Gastrocnemius medialis (tissue), 4 donors: Measurements from ENCODE around the gene TTC21B. TPM values are rescaled to one million over a fixed set of nuclear protein-coding genes. Genes with fewer than 3 reads are reported as not detected.

Experiments used
- ATAC-seq, 2 donors: fragments of 150-250 bp; one replicate each; pipeline ENCODE4 v1.9.1; 2016
- DNase-seq, 2 donors: peaks; one replicate each; pipeline ENCODE4 v3.0.0-alpha.2; 2019
- H3K27ac ChIP-seq, 4 donors: fragments of 200-600 bp; sonication (generic); 1 replicate in 1 of 4; 2 replicates in 3 of 4; pipeline ENCODE4 v1.5.1; 2016 to 2018; ENCODE audit warnings: mild to moderate bottlenecking in 2 of 4, moderate library complexity in 1 of 4
- H3K27me3 ChIP-seq, 3 donors: fragments of 200-600 bp; sonication (generic) in 2 of 3; 1 replicate in 1 of 3; 2 replicates in 2 of 3; pipeline versions ENCODE4 v1.5.1 to v1.6.0; 2016 to 2019; ENCODE audit warnings: mild to moderate bottlenecking in 1 of 3, moderate library complexity in 1 of 3
- H3K36me3 ChIP-seq, 2 donors: fragments of 200-600 bp; sonication (generic) in 1 of 2; one replicate each; pipeline ENCODE4 v1.5.1; 2017 to 2018
- H3K4me1 ChIP-seq, 2 donors: fragments of 200-600 bp; sonication (generic) in 1 of 2; one replicate each; pipeline ENCODE4 v1.5.1; 2016 to 2017; ENCODE audit warnings: mild to moderate bottlenecking in 2 of 2
- H3K4me3 ChIP-seq, 4 donors: fragments of 200-600 bp; sonication (generic) in 3 of 4; 1 replicate in 1 of 4; 2 replicates in 3 of 4; pipeline ENCODE4 v1.5.1; 2016 to 2019; ENCODE audit warnings: mild to moderate bottlenecking in 2 of 4
- H3K9me3 ChIP-seq, 3 donors: fragments of 200-600 bp; sonication (generic) in 2 of 3; 1 replicate in 1 of 3; 2 replicates in 2 of 3; pipeline ENCODE4 v1.5.1; 2016 to 2019
- CTCF ChIP-seq, 5 experiments: fragments of 450-650 bp in 3 of 5; fragments of 200-600 bp in 2 of 5; sonication (generic) in 2 of 5; IDR thresholded peaks in 4 of 5; conservative IDR thresholded peaks in 1 of 5; 1 replicate in 4 of 5; 2 replicates in 1 of 5; pipeline ENCODE4 v1.5.1; 2016 to 2019; ENCODE audit warnings: antibody characterized with exemption in 5 of 5, mild to moderate bottlenecking in 3 of 5, moderate library complexity in 3 of 5
- POLR2A ChIP-seq, 2 donors: fragments of 450-650 bp; IDR thresholded peaks; one replicate each; pipeline ENCODE4 v1.6.1; 2017; ENCODE audit warnings: antibody characterized with exemption in 2 of 2, mild to moderate bottlenecking in 2 of 2, moderate library complexity in 2 of 2
- in situ Hi-C, 4 donors: fragments of 200-750 bp; cut with MboI; loops; one replicate each; pipeline versions ENCODE4 v1.15.0 to v1.8.0; 2017; ENCODE audit warnings: low sequenced_read_pairs in 4 of 4
- intact Hi-C: fragments of 100-400 bp; cut with DNase I; formaldehyde crosslinking; loops from one replicate; pipeline ENCODE4 v1.15.1; 2023; ENCODE audit warnings: low total_unique reads
- total RNA-seq, 4 donors: library from RNA; depleted of rRNA; stranded (reverse); fragments of >200 nt; gene quantifications; one replicate each; pipeline versions ENCODE4 v1.1.0 to v1.2.3, GENCODE V29; 2016

TTC21B gene
- total RNA-seq, 4 donors from 2014 or later: 11.2 to 17.8 (median 13.0) TPM

- Histone ChIP-seq H3K36me3 (peaks cover 0 to 70% of the 10 kb centered on the region in 2 donors), H3K27ac (no peak overlapping the region), H3K9me3 (no peaks in the 10 kb centered on the region), H3K27me3 (no peaks in the 10 kb centered on the region), H3K4me1 (no peaks in the 10 kb centered on the region), H3K4me3 (no peak overlapping the region)
- in situ Hi-C loops (no loop called here), intact Hi-C loops (no loop called here)
- no peak for TF ChIP-seq CTCF (IDR thresholded peaks at IDR 0.05 in 4 of 5, conservative IDR thresholded peaks at IDR 0.05 in 1 of 5)
- no peak for TF ChIP-seq POLR2A (IDR thresholded peaks at IDR 0.05)
- no peak for DNase-seq
- no peak for ATAC-seq
Observed at GRCh38 chr2:165927353-165927752, 26.2 kb downstream of the TTC21B start.

GRCh38 chr2:165924946-165925345, 28.6 kb downstream of the TTC21B start:
- TF ChIP-seq CTCF (IDR thresholded peaks at IDR 0.05 in 4 of 5, conservative IDR thresholded peaks at IDR 0.05 in 1 of 5): no peak
- TF ChIP-seq POLR2A (IDR thresholded peaks at IDR 0.05): no peak

GRCh38 chr2:165920748-165921147, 32.8 kb downstream of the TTC21B start:
- H3K4me3 ChIP-seq: no peak overlapping the region
- in situ Hi-C loops: no loop called here
- peaks cover 0 to 41% of the 10 kb centered on the region in 2 donors for H3K36me3 ChIP-seq
- no peaks in the 10 kb centered on the region for H3K27me3 ChIP-seq
- ATAC-seq: no peak
- TF ChIP-seq CTCF (IDR thresholded peaks at IDR 0.05 in 4 of 5, conservative IDR thresholded peaks at IDR 0.05 in 1 of 5) (no peak), POLR2A (IDR thresholded peaks at IDR 0.05) (no peak)
- no peaks in the 10 kb centered on the region for H3K4me1 ChIP-seq
- intact Hi-C loops: no loop called here
- H3K27ac ChIP-seq: no peak overlapping the region
- no peaks in the 10 kb centered on the region for H3K9me3 ChIP-seq
- DNase-seq: no peak

More at GRCh38 chr2:165924946-165925345, 28.6 kb downstream of the TTC21B start:
- DNase-seq (no peak), ATAC-seq (no peak)
- Histone ChIP-seq H3K36me3 (peaks cover 0 to 46% of the 10 kb centered on the region in 2 donors), H3K4me3 (no peak overlapping the region), H3K4me1 (no peaks in the 10 kb centered on the region), H3K27ac (no peak overlapping the region), H3K9me3 (no peaks in the 10 kb centered on the region), H3K27me3 (no peaks in the 10 kb centered on the region)
- in situ Hi-C loops (no loop called here), intact Hi-C loops (no loop called here)

- in situ Hi-C loops: no loop called here
- no peaks in the 10 kb centered on the region for H3K4me1 ChIP-seq
- no peaks in the 10 kb centered on the region for H3K9me3 ChIP-seq
- TF ChIP-seq CTCF (IDR thresholded peaks at IDR 0.05 in 4 of 5, conservative IDR thresholded peaks at IDR 0.05 in 1 of 5): no peak
- TF ChIP-seq POLR2A (IDR thresholded peaks at IDR 0.05): no peak
- intact Hi-C loops: no loop called here
- peaks cover 4 to 43% of the 10 kb centered on the region in 2 donors for H3K36me3 ChIP-seq
- DNase-seq (no peak), ATAC-seq (no peak)
- H3K4me3 ChIP-seq: no peak overlapping the region
- no peak overlapping the region for H3K27ac ChIP-seq
- no peaks in the 10 kb centered on the region for H3K27me3 ChIP-seq
Observed at GRCh38 chr2:165913636-165914035, 39.9 kb downstream of the TTC21B start.

- ATAC-seq: no peak
Observed at GRCh38 chr2:165911981-165912380, 41.6 kb downstream of the TTC21B start.

More at GRCh38 chr2:165911981-165912380, 41.6 kb downstream of the TTC21B start:
- TF ChIP-seq POLR2A (IDR thresholded peaks at IDR 0.05) (no peak), CTCF (IDR thresholded peaks at IDR 0.05 in 4 of 5, conservative IDR thresholded peaks at IDR 0.05 in 1 of 5) (no peak)
- H3K9me3 ChIP-seq: no peaks in the 10 kb centered on the region
- in situ Hi-C loops (no loop called here), intact Hi-C loops (no loop called here)
- H3K27ac ChIP-seq: no peak overlapping the region
- no peak overlapping the region for H3K4me3 ChIP-seq
- no peak for DNase-seq
- H3K27me3 ChIP-seq: no peaks in the 10 kb centered on the region
- peaks cover 4 to 34% of the 10 kb centered on the region in 2 donors for H3K36me3 ChIP-seq
- no peaks in the 10 kb centered on the region for H3K4me1 ChIP-seq
